ENCODE results near the gene ASXL2.

GRCh38 chr2:25817630-25818029 lies 60.7 kb downstream of the ASXL2 start:
- no peak for TF ChIP-seq POLR2A (IDR thresholded peaks at IDR 0.05; ENCODE audit: low read length)
- TF ChIP-seq GATA1 (IDR thresholded peaks at IDR 0.05; ENCODE audit: low read depth, low read length), result no peak

Measured in erythroblast (primary cell).